Kidney (tissue), 14 donors: Measurements from ENCODE around the gene LITAFD. TPM values are rescaled to one million over a fixed set of nuclear protein-coding genes. Genes with fewer than 3 reads are reported as not detected.

Experiments
- DNase-seq, 5 donors: peaks; one replicate each; pipeline ENCODE4 v3.0.0-alpha.2; 2013 to 2020
- FAIRE-seq: peaks from 2 replicates; lab custom pipeline; 2012; peaks lifted over from hg19 to GRCh38; lab: Jason Lieb, UNC
- H3K27ac ChIP-seq, 2 donors: one replicate each; pipeline ENCODE4 v1.7.0; 2013; ENCODE audit warnings: low read depth in 2 of 2, low read length in 2 of 2, inconsistent platforms in 1 of 2
- H3K27me3 ChIP-seq: one replicate; pipeline ENCODE4 v1.7.1; 2013; ENCODE audit warnings: low read length, inconsistent platforms; ENCODE audit not compliant: control insufficient read depth, insufficient read depth
- H3K36me3 ChIP-seq, 3 donors: one replicate each; pipeline versions ENCODE4 v1.7.0 to v1.7.1; 2013; ENCODE audit warnings: low read length in 3 of 3, control low read depth in 1 of 3, inconsistent platforms in 1 of 3; ENCODE audit not compliant: insufficient read depth in 3 of 3, control insufficient read depth in 2 of 3
- H3K4me1 ChIP-seq, 3 donors: one replicate each; pipeline versions ENCODE4 v1.7.0 to v1.7.1; 2013; ENCODE audit warnings: low read length in 3 of 3, inconsistent platforms in 1 of 3, low read depth in 1 of 3; ENCODE audit not compliant: control insufficient read depth in 2 of 3, insufficient read depth in 2 of 3
- H3K4me3 ChIP-seq, 3 donors: one replicate each; pipeline versions ENCODE4 v1.7.0 to v1.8.1; 2013; ENCODE audit warnings: low read length in 3 of 3, control low read depth in 1 of 3, inconsistent platforms in 1 of 3
- H3K9ac ChIP-seq, 3 donors: one replicate each; pipeline versions ENCODE4 v1.7.0 to v1.7.1; 2013; ENCODE audit warnings: low read length in 3 of 3, control low read depth in 1 of 3, inconsistent platforms in 1 of 3
- H3K9me3 ChIP-seq, 3 donors: one replicate each; pipeline versions ENCODE4 v1.7.0 to v1.7.1; 2013; ENCODE audit warnings: low read length in 3 of 3, control low read depth in 1 of 3, inconsistent platforms in 1 of 3; ENCODE audit not compliant: control insufficient read depth in 2 of 3, insufficient read depth in 1 of 3
- intact Hi-C: fragments of 100-400 bp; cut with DNase I; formaldehyde crosslinking; loops from one replicate; pipeline ENCODE4 v1.11.1; 2022
- polyA plus RNA-seq: library from polyadenylated mRNA; stranded (reverse); fragments of 350-450 nt; fragmentation: Illumina TruSeq; extraction: RNeasy Lipid Tissue Mini Kit (QIAGEN cat#74804); gene quantifications from one replicate; pipeline ENCODE4 v1.2.3, GENCODE V29; 2014; ENCODE audit warnings: low read depth, low replicate concordance; ENCODE audit not compliant: insufficient read depth
- total RNA-seq: library from RNA; stranded (reverse); fragmentation: NEBNext Ultra II Directional; extraction: Animal tissue kit (Norgen Biotek cat#: 25700); gene quantifications from one replicate; pipeline ENCODE4 v1.2.1, GENCODE V29; 2021
- TF ChIP-seq, protein P1 (sequence below): IDR thresholded peaks from 3 replicates; pipeline ENCODE4 v1.5.1; 2012; ENCODE audit warnings: mild to moderate bottlenecking, moderate library complexity, borderline replicate concordance; ENCODE audit not compliant: insufficient read depth; ENCODE audit errors: extremely low read depth
- donor health status: control.
- donor health status: control.
- donor health status: control.
- donor health status: control.
- donor health status: control.
- donor health status: DM: yes; HTN: yes; CAD: no.
- donor health status: Normal renal cell carcinoma (clear cell type).

The LITAFD gene
- total and polyA plus RNA-seq, 2 donors from 2014 or later = not detected

DNA sequence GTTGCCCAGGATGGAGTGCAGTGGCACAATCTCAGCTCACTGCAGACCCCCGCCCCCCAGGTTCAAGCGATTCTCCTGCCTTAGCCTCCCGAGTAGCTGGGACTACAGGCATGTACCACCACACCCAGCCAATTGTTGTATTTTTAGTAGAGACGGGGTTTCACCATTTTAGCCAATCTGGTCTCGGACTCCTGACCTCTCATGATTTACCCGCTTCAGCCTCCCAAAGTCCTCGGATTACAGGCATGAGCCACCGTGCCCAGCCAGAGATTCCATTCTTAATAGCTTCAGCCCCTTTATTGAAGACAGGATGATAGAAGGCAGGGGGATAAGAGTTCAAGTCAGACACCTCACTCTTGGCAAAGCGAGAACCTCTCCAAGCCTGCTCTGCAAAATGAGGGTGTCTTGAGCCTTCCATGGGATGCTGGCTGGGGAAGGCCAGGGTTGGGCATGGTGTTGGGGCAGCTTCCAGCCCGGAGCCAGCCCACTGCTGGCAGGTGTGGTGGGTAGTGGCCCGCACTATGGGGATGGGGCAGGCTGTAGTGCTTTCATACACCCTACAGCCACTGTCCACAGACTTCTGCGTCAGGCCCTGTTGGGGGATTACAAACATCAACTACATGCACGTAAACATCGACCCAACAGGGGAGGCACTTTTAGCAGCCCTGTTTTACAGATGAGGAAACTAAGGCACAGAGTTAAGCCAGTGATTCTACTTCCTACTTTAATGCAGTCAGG is 16.8 kb upstream of the LITAFD start:
- DNase-seq (no peak), FAIRE-seq (no peak)
- Histone ChIP-seq H3K27me3 (no peaks in the 10 kb centered on the region), H3K4me3 (no peak overlapping the region), H3K4me1 (peaks cover 0 to 53% (median 36%) of the 10 kb centered on the region in 3 donors), H3K36me3 (no peaks in the 10 kb centered on the region), H3K9me3 (no peaks in the 10 kb centered on the region), H3K27ac (peak overlapping the region in 1 of 2 donors; percentile 49), H3K9ac (no peak overlapping the region)
- TF ChIP-seq, protein P1, sequence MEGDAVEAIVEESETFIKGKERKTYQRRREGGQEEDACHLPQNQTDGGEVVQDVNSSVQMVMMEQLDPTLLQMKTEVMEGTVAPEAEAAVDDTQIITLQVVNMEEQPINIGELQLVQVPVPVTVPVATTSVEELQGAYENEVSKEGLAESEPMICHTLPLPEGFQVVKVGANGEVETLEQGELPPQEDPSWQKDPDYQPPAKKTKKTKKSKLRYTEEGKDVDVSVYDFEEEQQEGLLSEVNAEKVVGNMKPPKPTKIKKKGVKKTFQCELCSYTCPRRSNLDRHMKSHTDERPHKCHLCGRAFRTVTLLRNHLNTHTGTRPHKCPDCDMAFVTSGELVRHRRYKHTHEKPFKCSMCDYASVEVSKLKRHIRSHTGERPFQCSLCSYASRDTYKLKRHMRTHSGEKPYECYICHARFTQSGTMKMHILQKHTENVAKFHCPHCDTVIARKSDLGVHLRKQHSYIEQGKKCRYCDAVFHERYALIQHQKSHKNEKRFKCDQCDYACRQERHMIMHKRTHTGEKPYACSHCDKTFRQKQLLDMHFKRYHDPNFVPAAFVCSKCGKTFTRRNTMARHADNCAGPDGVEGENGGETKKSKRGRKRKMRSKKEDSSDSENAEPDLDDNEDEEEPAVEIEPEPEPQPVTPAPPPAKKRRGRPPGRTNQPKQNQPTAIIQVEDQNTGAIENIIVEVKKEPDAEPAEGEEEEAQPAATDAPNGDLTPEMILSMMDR = no peak
- intact Hi-C loops = no loop called here

DNA sequence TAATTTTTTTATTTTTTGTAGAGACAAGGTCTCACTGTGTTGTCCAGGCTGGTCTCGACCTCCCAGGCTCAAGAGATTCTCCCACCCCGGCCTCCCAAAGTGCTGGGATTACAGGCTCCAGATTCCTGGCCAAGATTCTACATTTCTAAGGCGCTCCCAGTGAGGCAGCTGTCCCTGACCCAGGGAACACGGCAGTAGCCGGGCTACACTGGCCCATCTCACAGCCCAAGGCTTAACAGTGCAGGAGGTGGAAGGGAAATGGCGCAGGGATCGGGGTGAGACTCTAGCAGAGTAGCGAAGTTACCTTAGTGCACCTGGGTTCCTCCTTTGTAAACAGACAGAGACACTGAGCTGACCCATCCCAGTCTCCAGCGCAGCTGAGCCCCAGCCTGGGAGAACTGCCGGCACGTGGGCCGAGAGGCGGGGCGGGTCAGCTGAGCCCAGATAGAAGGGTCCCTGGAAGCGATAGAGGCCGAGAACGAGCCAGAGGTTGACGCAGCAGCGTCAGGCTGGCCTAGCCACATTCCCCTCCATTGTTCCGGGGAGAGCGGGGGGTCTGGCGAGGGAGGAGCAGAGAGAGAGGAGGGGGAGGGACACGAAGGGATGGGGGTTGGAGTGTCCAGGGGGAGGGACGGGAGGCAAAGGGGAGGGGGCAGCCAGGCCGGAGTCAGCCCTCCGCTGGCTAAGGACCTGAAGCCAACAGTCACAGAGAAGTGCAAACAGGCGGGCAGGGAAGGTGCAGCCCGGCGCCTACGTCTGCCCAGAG is 15.8 kb upstream of the LITAFD start:
- H3K4me1 ChIP-seq = peaks cover 0 to 50% (median 32%) of the 10 kb centered on the region in 3 donors
- intact Hi-C loops = no loop called here
- H3K27ac ChIP-seq = peak overlapping the region; percentile 38 to 77
- FAIRE-seq (no peak), DNase-seq (peak; percentile 48 to 87 (median 77))
- peak overlapping the region in 1 of 3 donors; percentile 76 for H3K9ac ChIP-seq
- H3K36me3 ChIP-seq = no peaks in the 10 kb centered on the region
- H3K9me3 ChIP-seq = no peaks in the 10 kb centered on the region
- TF ChIP-seq, protein P1 = no peak
- H3K27me3 ChIP-seq = no peaks in the 10 kb centered on the region
- peak overlapping the region; percentile 17 to 83 (median 66) for H3K4me3 ChIP-seq

DNA sequence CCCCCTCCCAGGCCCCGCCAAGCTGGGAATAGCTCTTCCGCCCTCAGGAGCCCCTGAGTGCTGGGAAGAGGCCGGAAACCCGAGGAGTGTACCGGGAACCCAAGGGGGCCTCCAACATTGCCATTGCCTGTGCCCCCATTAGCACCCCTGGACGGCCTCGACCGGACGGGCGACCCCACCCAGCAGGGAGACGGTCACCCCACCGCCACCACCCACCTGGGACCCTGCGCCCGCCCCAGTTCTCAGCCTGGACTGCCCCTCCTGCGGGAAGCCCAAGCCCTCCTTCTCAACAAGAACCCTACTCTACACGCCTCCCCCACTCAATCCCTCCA is 15.3 kb upstream of the LITAFD start:
- H3K9ac ChIP-seq = peak overlapping the region; percentile 0 to 76 (median 17)
- no peaks in the 10 kb centered on the region for H3K36me3 ChIP-seq
- FAIRE-seq (no peak), DNase-seq (peak in 1 of 5 donors; percentile 77)
- peak overlapping the region; percentile 66 to 86 (median 83) for H3K4me3 ChIP-seq
- no peaks in the 10 kb centered on the region for H3K9me3 ChIP-seq
- H3K27ac ChIP-seq = peak overlapping the region; percentile 38 to 77
- intact Hi-C loops = no loop called here
- H3K4me1 ChIP-seq = peaks cover 0 to 46% (median 32%) of the 10 kb centered on the region in 3 donors
- TF ChIP-seq, protein P1 = no peak
- H3K27me3 ChIP-seq = no peaks in the 10 kb centered on the region
